ENCODE data around the gene SETBP1. TPM values are rescaled to one million over a fixed set of nuclear protein-coding genes. Genes with fewer than 3 reads are reported as not detected.

Gene SETBP1
- total RNA-seq, 1 donor, result 2.6 TPM

DNA sequence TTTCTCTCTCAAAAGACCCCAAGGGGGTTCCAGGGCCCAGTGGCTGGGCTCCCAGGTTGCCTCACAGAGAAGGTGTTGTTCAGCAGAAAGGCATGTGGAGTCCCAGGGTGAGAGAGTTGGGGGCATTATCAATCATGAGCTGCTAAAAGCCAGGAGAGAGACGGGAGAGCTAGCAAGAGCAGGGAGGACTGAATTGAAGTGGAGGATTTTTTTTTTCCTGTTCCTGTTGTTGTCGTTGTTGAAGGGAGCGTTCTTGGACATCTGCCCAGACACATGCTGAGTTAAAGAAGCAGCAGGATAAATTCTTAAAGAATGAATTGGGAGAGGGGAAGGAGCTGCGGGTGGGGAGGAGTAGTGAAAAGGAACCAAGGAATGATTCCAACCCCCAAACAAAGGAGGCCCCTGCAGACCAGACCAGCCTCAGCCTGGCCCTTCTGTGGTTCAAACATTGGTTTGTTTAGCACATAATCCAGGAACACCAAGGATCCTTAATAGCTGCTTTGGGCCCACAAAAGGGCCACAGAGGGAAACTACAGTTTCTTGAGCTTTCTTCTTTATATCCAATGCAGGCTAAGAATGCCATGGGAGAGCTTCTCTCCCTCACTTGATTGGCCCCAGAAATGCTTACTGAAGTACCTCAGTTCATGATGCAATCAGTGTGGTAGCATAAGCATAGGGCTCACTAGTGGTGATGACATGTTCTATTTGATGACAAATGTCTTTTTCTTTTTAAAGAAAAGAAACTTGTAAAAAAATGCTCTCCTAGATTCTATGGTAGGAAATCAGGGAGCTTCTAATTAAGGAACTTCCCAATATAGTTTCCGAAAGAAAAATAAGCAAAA is 146.0 kb downstream of the SETBP1 start:
- H3K4me3 ChIP-seq (ENCODE audit: low read depth, low read length), result no peak overlapping the region
- no peak for TF ChIP-seq CTCF (IDR thresholded peaks at IDR 0.05; ENCODE audit: insufficient read depth, low read depth, low read length)
- DNase-seq (ENCODE audit: low read depth), result peak; percentile 87

DNA sequence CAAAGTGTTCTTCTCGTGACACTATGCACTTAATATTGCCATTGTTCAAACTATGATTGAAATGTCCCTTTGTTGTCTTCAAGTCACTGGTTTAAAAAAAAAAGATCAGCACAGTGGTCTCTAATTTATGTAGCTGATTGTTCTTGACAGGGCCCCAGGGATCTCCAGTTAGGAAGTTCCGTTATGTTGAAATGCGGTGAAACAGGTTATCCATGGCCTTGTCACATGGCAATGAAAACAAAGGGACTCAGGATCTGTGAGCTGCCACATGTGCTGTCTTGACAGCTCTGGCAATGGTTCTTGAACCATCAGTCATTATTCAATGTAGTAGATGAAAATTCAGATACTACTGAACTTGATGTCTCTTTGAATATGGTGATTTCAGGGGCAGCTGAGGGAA is 147.4 kb downstream of the SETBP1 start:
- no peak for DNase-seq (ENCODE audit: low read depth)
- no peak overlapping the region for H3K4me3 ChIP-seq (ENCODE audit: low read depth, low read length)
- no peak for TF ChIP-seq CTCF (IDR thresholded peaks at IDR 0.05; ENCODE audit: insufficient read depth, low read depth, low read length)

DNA sequence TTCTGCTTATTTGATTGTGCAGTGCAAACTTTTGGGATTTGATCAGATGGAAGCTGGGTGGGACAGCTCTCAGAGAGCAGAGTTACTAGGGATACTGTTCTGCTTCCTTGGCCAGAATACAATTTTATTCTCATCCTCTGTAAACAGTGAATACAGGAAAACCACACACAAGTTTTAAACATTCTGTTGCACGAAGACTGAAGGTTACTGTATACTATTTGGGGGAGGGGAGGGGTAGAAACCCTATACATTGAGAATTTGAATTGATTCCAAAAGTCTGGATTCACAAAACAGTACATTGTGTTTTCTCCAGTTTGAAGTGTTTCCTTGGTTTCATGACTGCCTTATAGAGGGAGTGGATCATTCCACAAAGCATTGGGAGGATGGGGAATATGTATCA is 149.9 kb downstream of the SETBP1 start:
- no peak overlapping the region for H3K4me3 ChIP-seq (ENCODE audit: low read depth, low read length)
- no peak for DNase-seq (ENCODE audit: low read depth)
- no peak for TF ChIP-seq CTCF (IDR thresholded peaks at IDR 0.05; ENCODE audit: insufficient read depth, low read depth, low read length)

- no peak overlapping the region for H3K4me3 ChIP-seq (ENCODE audit: low read depth, low read length)
- DNase-seq (ENCODE audit: low read depth), result no peak
- TF ChIP-seq CTCF (IDR thresholded peaks at IDR 0.05; ENCODE audit: insufficient read depth, low read depth, low read length), result no peak
Observed at GRCh38 chr18:44833786-44834185, 153.1 kb downstream of the SETBP1 start.

- no peak overlapping the region for H3K4me3 ChIP-seq (ENCODE audit: low read depth, low read length)
- no peak for DNase-seq (ENCODE audit: low read depth)
- no peak for TF ChIP-seq CTCF (IDR thresholded peaks at IDR 0.05; ENCODE audit: insufficient read depth, low read depth, low read length)
Observed at GRCh38 chr18:44834867-44835469, 154.3 kb downstream of the SETBP1 start.

- no peak overlapping the region for H3K4me3 ChIP-seq (ENCODE audit: low read depth, low read length)
- no peak for DNase-seq (ENCODE audit: low read depth)
- no peak for TF ChIP-seq CTCF (IDR thresholded peaks at IDR 0.05; ENCODE audit: insufficient read depth, low read depth, low read length)
Observed at GRCh38 chr18:44835703-44836102, 155.0 kb downstream of the SETBP1 start.
